A549 (cell line): ENCODE measurements around the gene TCTN2. TPM values are rescaled to one million over a fixed set of nuclear protein-coding genes. Genes with fewer than 3 reads are reported as not detected.

Experiments
- ATAC-seq, 2 experiments: fragments of 200-7000 bp in 1 of 2; fragments of >200 bp in 1 of 2; cut with Nextera tagmentation in 1 of 2; cut with Tn5 transposase in 1 of 2; 3 replicates each; pipeline versions ENCODE4 v1.8.0 to v1.9.1; 2018 to 2020; ENCODE audit warnings: mild to moderate bottlenecking in 1 of 2, moderate library complexity in 1 of 2
- CTCF ChIA-PET: fragments of 300-600 bp; sonication (Branson Sonifier 250); formaldehyde crosslinking; extraction: SDS; loops from one replicate; lab custom pipeline; 2021; ENCODE audit warnings: antibody characterized with exemption, inconsistent platforms; lab: Yijun Ruan, JAX
- POLR2A ChIA-PET: fragments of 350-600 bp; formaldehyde crosslinking; extraction: SDS; loops from one replicate; lab custom pipeline; 2021; ENCODE audit warnings: antibody characterized with exemption, inconsistent platforms; lab: Yijun Ruan, JAX
- DNase-seq, 2 experiments: peaks; one replicate each; pipeline versions ENCODE4 v3.0.0 to v3.0.0-alpha.2; 2011 to 2016; ENCODE audit warnings: low read depth in 1 of 2, low spot score in 1 of 2
- FAIRE-seq: peaks from 2 replicates; lab custom pipeline; 2011; peaks lifted over from hg19 to GRCh38; lab: Jason Lieb, UNC
- H3K27ac ChIP-seq, 2 experiments: fragments of >200 bp; sonication (Bioruptor Twin); formaldehyde crosslinking; 3 replicates each; pipeline ENCODE4 v1.5.1; 2016 to 2017
- H3K4me1 ChIP-seq: fragments of >200 bp; sonication (Bioruptor Twin); formaldehyde crosslinking; 3 replicates; pipeline ENCODE4 v1.6.1; 2016
- H3K4me2 ChIP-seq: fragments of >200 bp; sonication (Bioruptor Twin); formaldehyde crosslinking; 3 replicates; pipeline ENCODE4 v1.6.1; 2016
- H3K4me3 ChIP-seq: fragments of >200 bp; sonication (Bioruptor Twin); formaldehyde crosslinking; 3 replicates; pipeline ENCODE4 v1.5.1; 2016
- H3K9me3 ChIP-seq: fragments of >200 bp; sonication (Bioruptor Twin); formaldehyde crosslinking; 3 replicates; pipeline ENCODE4 v1.6.1; 2016
- ESRRA ChIP-seq: fragments of 150-350 bp; IDR thresholded peaks from 2 replicates; pipeline ENCODE4 v1.6.1; 2014; ENCODE audit warnings: mild to moderate bottlenecking, low read length, borderline replicate concordance
- GATA3 ChIP-seq: IDR thresholded peaks from 2 replicates; pipeline ENCODE4 v1.6.1; 2012; ENCODE audit warnings: borderline replicate concordance
- KDM1A ChIP-seq: fragments of 200-600 bp; sonication (generic); IDR thresholded peaks from 2 replicates; pipeline ENCODE4 v1.6.1; 2016; ENCODE audit warnings: low read depth, mild to moderate bottlenecking
- MYC ChIP-seq: IDR thresholded peaks from 2 replicates; pipeline ENCODE4 v1.6.1; 2012; ENCODE audit warnings: mild to moderate bottlenecking, inconsistent platforms, low read length, improper control_type of control experiment, borderline replicate concordance
- POLR2A ChIP-seq: IDR thresholded peaks from 2 replicates; pipeline ENCODE4 v1.6.1; 2012; ENCODE audit warnings: mild to moderate bottlenecking, low read length
- RCOR1 ChIP-seq: fragments of 150-350 bp; IDR thresholded peaks from 2 replicates; pipeline ENCODE4 v1.6.1; 2014; ENCODE audit warnings: antibody characterized with exemption, low read length, low read depth
- TFCP2L1 ChIP-seq: fragments of 250-450 bp; sonication (Bioruptor Pico); IDR thresholded peaks from 2 replicates; pipeline ENCODE4 v1.5.0; 2021; ENCODE audit warnings: mild to moderate bottlenecking
- WGBS: methylation state at CpG from one replicate; pipeline ENCODE4 v1.1.6; 2017; ENCODE audit errors: missing lambda C conversion rate; 5-methylcytosine and 5-hydroxymethylcytosine counted together
- polyA plus RNA-seq, 4 experiments: library from polyadenylated mRNA; depleted of rRNA in 3 of 4; stranded (reverse); fragments of >200 nt; fragmentation: RNase III in 1 of 4; extraction: RNeasy Plus Mini Kit Qiagen cat#74134 plus additional on column Dnase treatment in 1 of 4; gene quantifications; 2 replicates in 3 of 4; 3 replicates in 1 of 4; pipeline ENCODE4 v1.2.3, GENCODE V29; 2011 to 2017
- TF ChIP-seq, protein P1 (sequence below): fragments of 200-600 bp; sonication (generic); IDR thresholded peaks from 2 replicates; pipeline ENCODE4 v1.6.1; 2016; ENCODE audit warnings: antibody characterized with exemption, mild to moderate bottlenecking, moderate library complexity
- TF ChIP-seq, protein P2 (sequence below): fragments of >200 bp; sonication (Bioruptor Twin); formaldehyde crosslinking; IDR thresholded peaks from 3 replicates; pipeline ENCODE4 v1.6.1; 2016
- TF ChIP-seq, protein P3 (sequence below): fragments of 450-650 bp; IDR thresholded peaks from 2 replicates; pipeline ENCODE4 v1.6.1; 2014; ENCODE audit warnings: antibody characterized with exemption
- TF ChIP-seq, protein P4 (sequence below): IDR thresholded peaks from 2 replicates; pipeline ENCODE4 v1.6.1; 2012; ENCODE audit warnings: low read depth, borderline replicate concordance

TCTN2 gene
- polyA plus RNA-seq, 2 of the 4 experiments (the other 2 are of a cell fraction): 8.6 to 14.3 TPM

DNA sequence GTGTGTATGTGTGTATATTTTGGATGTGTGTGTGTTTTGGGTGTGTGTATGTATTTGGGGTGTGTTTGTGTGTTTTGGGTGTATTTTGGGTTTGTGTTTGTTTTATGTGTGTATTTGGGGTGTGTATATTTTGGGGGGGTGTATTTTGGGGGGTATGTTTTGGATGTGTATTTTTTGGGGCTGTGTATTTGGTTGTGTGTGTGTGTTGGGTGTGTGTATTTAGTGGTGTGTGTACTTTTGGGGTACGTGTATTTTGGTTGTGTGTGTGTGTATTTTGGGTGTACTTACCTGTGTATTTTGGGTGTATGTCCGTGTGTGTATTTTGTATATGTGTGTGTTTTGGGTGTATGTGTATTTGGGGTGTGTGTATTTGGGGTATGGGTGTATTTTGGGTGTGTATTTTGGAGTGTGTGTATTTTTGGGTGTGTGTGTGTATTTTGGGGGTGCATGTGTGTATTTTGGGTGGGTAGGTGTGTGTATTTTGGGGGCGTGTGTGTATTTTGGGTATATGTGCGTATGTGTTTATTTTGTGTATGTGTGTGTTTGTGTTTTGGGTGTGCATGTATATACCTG is 16.7 kb upstream of the TCTN2 start:
- Histone ChIP-seq H3K4me1 (no peaks in the 10 kb centered on the region), H3K4me3 (no peak overlapping the region), H3K9me3 (no peaks in the 10 kb centered on the region), H3K27ac (no peak overlapping the region), H3K4me2 (no peak overlapping the region)
- ChIA-PET POLR2A (no interaction called here), CTCF (interaction anchor here (0.8 kb wide), 1 partner anchor 47 kb away, joined by 3 read pairs; no protein-coding TSS in a partner anchor)
- 92% methylated on average over 4 of the region's 4 CpGs for WGBS
- ATAC-seq: no peak
- FAIRE-seq: no peak
- TF ChIP-seq, protein P1, sequence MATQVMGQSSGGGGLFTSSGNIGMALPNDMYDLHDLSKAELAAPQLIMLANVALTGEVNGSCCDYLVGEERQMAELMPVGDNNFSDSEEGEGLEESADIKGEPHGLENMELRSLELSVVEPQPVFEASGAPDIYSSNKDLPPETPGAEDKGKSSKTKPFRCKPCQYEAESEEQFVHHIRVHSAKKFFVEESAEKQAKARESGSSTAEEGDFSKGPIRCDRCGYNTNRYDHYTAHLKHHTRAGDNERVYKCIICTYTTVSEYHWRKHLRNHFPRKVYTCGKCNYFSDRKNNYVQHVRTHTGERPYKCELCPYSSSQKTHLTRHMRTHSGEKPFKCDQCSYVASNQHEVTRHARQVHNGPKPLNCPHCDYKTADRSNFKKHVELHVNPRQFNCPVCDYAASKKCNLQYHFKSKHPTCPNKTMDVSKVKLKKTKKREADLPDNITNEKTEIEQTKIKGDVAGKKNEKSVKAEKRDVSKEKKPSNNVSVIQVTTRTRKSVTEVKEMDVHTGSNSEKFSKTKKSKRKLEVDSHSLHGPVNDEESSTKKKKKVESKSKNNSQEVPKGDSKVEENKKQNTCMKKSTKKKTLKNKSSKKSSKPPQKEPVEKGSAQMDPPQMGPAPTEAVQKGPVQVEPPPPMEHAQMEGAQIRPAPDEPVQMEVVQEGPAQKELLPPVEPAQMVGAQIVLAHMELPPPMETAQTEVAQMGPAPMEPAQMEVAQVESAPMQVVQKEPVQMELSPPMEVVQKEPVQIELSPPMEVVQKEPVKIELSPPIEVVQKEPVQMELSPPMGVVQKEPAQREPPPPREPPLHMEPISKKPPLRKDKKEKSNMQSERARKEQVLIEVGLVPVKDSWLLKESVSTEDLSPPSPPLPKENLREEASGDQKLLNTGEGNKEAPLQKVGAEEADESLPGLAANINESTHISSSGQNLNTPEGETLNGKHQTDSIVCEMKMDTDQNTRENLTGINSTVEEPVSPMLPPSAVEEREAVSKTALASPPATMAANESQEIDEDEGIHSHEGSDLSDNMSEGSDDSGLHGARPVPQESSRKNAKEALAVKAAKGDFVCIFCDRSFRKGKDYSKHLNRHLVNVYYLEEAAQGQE: no peak
- TF ChIP-seq MYC: no peak
- no peak for TF ChIP-seq KDM1A
- TF ChIP-seq RCOR1: no peak
- no peak for DNase-seq

DNA sequence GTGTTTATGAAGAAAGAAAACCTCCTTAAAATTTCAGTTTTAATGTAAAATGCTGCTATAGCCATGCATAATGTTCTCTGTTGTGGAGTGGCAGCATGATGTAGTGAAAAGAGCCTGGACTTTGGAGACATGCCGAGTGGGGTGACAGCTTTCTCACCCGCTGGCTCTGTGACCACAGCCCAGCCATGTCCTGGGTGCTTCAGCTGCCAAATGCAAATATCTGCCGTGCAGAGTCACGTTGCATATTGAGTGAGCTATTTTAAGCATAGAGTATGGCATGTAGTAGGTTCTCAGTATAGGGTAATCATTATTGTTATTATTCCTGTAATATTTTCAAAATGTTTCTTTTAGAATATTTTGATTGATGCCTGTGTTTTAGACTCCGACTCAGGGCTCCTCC is 15.5 kb upstream of the TCTN2 start:
- ChIA-PET CTCF (no interaction called here), POLR2A (no interaction called here)
- H3K9me3 ChIP-seq: no peaks in the 10 kb centered on the region
- H3K4me2 ChIP-seq: no peak overlapping the region
- DNase-seq: no peak
- no peak overlapping the region for H3K27ac ChIP-seq
- TF ChIP-seq ESRRA: no peak
- TF ChIP-seq, protein P2, sequence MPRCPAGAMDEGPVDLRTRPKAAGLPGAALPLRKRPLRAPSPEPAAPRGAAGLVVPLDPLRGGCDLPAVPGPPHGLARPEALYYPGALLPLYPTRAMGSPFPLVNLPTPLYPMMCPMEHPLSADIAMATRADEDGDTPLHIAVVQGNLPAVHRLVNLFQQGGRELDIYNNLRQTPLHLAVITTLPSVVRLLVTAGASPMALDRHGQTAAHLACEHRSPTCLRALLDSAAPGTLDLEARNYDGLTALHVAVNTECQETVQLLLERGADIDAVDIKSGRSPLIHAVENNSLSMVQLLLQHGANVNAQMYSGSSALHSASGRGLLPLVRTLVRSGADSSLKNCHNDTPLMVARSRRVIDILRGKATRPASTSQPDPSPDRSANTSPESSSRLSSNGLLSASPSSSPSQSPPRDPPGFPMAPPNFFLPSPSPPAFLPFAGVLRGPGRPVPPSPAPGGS: no peak
- TF ChIP-seq, protein P3, sequence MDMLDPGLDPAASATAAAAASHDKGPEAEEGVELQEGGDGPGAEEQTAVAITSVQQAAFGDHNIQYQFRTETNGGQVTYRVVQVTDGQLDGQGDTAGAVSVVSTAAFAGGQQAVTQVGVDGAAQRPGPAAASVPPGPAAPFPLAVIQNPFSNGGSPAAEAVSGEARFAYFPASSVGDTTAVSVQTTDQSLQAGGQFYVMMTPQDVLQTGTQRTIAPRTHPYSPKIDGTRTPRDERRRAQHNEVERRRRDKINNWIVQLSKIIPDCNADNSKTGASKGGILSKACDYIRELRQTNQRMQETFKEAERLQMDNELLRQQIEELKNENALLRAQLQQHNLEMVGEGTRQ: no peak
- no peak for TF ChIP-seq MYC
- ATAC-seq: no peak
- no peak overlapping the region for H3K4me3 ChIP-seq
- 90% methylated on average over 5 of the region's 5 CpGs for WGBS
- no peak for FAIRE-seq
- H3K4me1 ChIP-seq: peaks cover 11% of the 10 kb centered on the region

DNA sequence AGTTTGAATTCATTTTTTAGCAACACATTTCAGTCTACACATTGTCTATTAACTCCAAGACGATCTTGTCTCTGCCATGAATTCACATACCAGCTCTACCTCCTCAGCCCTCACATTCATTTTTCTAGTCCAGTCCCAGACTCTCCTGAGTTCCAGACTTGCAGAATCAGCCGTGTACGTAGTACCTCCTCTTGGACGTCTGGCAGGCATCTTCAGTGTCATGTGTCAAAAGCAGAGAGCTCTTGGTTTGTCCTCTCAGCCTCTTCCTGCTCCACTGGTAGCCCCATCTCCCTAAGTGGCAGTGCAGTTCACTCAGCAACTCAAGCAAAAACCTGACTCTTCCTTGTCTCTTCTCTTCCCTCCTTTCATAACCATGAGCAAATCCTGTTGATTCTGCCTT is 14.5 kb upstream of the TCTN2 start:
- Histone ChIP-seq H3K4me3 (no peak overlapping the region), H3K4me1 (peaks cover 16% of the 10 kb centered on the region), H3K27ac (no peak overlapping the region), H3K4me2 (no peak overlapping the region), H3K9me3 (no peaks in the 10 kb centered on the region)
- 78% methylated on average over 4 of the region's 4 CpGs for WGBS
- FAIRE-seq (no peak), ATAC-seq (no peak), DNase-seq (no peak)
- CTCF ChIA-PET: interaction anchor here (0.6 to 1.2 kb wide), 3 partner anchors 9 to 381 kb away, joined by 3 to 4 read pairs (median 4); no protein-coding TSS in a partner anchor
- TF ChIP-seq TFCP2L1 (CRISPR knock-in tag) (no peak), KDM1A (no peak), POLR2A (no peak), RCOR1 (no peak), GATA3 (no peak)
- TF ChIP-seq, protein P1: no peak
- TF ChIP-seq, protein P4, sequence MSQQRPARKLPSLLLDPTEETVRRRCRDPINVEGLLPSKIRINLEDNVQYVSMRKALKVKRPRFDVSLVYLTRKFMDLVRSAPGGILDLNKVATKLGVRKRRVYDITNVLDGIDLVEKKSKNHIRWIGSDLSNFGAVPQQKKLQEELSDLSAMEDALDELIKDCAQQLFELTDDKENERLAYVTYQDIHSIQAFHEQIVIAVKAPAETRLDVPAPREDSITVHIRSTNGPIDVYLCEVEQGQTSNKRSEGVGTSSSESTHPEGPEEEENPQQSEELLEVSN: no peak
- TF ChIP-seq, all 56 proteins: peak for 0
- POLR2A ChIA-PET: no interaction called here
